NB4 (cell line): Measurements from ENCODE around the gene AIRE.

Experiments used
- DNase-seq: peaks from one replicate; pipeline ENCODE4 v3.0.0; 2010; ENCODE audit warnings: low read depth
- H3K4me3 ChIP-seq: one replicate; pipeline ENCODE4 v1.5.1; 2011; ENCODE audit warnings: mild to moderate bottlenecking, low read depth, low read length, moderate library complexity
- MAX ChIP-seq: IDR thresholded peaks from 2 replicates; pipeline ENCODE4 v1.6.1; 2011; ENCODE audit warnings: low read depth, low read length
- MYC ChIP-seq: IDR thresholded peaks from 2 replicates; pipeline ENCODE4 v1.6.1; 2011; ENCODE audit warnings: low read depth, low read length
- POLR2A ChIP-seq: IDR thresholded peaks from 2 replicates; pipeline ENCODE4 v1.6.1; 2011; ENCODE audit warnings: mild to moderate bottlenecking; ENCODE audit not compliant: insufficient read length; ENCODE audit errors: extremely low read depth
- TF ChIP-seq, protein P1 (sequence below): IDR thresholded peaks from one replicate; pipeline ENCODE4 v1.5.1; 2012; ENCODE audit warnings: low read depth, low read length

AIRE gene

DNA sequence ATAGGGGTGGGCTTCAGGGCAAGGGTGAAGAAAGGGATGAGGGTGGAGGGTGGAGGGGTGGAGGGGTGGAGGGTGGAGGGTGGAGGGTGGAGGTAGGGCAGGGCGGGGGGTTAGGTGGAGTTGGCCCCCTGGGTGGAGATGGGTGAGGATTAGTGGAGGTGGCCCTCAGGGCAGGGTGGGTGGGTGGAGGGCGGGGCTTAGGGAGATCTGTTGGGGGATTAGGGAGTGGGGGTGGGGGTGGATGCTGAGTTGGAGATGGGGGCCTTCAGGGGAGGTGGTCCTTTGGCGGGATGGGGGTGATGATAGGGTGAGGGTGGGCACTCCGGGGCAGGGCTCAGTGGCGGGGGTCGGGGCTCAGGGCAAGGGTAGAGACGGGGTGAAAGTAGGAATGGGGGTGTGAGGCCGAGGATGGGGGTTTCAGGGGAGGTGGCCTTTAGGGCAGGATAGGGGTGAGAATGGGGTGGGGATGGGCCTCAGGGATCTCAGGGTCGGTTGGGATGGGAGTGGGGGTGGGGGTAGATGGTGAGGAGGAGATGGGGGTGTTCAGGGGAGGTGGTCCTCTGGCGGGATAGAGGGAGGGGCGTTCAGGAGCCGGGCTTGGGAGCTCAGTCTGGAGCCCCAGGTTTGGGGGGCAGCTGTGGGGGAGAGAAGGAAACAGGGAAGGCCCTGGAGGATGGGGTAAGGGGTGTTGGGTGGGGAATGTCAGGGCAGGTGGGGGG is 23.2 kb upstream of the AIRE start:
- H3K4me3 ChIP-seq = no peak overlapping the region
- TF ChIP-seq, protein P1, sequence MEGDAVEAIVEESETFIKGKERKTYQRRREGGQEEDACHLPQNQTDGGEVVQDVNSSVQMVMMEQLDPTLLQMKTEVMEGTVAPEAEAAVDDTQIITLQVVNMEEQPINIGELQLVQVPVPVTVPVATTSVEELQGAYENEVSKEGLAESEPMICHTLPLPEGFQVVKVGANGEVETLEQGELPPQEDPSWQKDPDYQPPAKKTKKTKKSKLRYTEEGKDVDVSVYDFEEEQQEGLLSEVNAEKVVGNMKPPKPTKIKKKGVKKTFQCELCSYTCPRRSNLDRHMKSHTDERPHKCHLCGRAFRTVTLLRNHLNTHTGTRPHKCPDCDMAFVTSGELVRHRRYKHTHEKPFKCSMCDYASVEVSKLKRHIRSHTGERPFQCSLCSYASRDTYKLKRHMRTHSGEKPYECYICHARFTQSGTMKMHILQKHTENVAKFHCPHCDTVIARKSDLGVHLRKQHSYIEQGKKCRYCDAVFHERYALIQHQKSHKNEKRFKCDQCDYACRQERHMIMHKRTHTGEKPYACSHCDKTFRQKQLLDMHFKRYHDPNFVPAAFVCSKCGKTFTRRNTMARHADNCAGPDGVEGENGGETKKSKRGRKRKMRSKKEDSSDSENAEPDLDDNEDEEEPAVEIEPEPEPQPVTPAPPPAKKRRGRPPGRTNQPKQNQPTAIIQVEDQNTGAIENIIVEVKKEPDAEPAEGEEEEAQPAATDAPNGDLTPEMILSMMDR = no peak
- TF ChIP-seq MAX = no peak
- no peak for TF ChIP-seq POLR2A
- TF ChIP-seq MYC = no peak
- DNase-seq = no peak

DNA sequence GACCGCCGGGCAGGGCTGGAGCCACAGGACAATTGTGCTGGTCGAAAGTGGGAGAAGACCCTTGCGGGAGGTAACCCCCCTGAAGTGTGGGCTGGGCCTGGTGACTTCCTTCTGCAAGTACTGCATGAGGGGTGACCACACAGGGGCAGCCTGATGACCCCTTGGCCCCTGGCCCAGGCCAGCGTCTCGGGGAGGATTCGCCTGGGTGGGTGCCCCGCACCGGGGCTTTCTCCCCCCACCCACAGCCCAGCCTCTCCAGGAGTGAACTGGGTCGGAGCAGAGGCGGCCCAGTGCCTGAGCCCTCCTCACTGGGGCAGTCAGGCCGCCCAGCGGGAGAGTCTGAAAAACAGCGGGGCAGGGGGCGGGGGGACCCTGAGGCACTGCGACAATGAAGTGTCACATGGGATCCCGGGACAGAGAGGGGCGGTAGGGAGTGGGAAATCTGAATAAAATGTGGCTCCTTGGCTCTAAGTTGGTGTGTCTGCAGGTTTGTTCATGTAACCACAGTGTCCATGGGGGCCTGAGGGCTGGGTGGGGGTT is 22.4 kb upstream of the AIRE start:
- no peak overlapping the region for H3K4me3 ChIP-seq
- TF ChIP-seq, protein P1 = no peak
- TF ChIP-seq MYC (no peak), MAX (no peak), POLR2A (no peak)
- DNase-seq = no peak

DNA sequence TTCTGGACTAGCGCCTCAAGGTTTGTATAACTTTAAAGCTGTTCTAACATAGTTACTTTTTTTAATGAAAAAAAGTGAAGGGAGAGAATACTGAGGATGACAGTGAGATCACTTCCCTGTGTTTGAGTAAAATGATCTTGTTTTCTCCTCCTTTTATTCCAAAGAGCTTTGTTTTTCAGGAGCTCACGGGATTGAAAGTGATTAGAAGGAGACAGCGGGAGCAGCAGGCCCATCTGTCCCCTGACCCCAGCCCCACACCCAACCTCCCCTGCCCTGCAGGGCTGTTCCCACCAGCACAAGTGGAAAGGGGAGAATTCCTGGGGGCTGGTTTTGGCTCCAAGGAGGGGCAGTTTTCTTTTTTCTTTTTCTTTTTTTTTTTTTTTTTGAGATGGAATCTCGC is 21.9 kb upstream of the AIRE start:
- H3K4me3 ChIP-seq = no peak overlapping the region
- TF ChIP-seq MAX (no peak), MYC (no peak), POLR2A (no peak)
- TF ChIP-seq, protein P1 = no peak
- no peak for DNase-seq

DNA sequence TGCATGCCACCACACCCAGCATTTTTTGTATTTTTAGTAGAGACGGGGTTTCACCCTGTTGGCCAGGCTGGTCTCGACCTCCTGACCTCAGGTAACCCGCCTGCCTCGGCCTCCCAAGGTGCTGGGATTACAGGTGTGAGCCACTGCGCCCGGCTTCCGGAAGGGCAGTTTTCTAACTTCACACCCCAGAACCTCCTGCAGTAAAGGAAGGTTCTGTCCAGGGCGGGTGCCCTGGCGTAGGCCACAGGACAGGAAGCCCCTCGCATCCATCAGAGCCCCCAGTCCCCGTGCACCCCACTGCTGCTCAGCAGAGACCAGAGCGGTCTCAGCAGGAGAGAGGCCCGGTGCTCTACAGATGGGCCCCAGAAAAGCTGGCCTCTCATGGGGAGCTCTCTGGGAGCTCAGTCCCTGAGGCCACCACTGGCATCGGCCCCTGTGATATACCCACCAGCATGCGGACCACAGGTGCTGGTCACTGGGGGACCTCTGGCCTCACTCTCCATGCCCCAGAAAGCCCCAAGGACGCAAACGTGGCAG is 19.9 kb upstream of the AIRE start:
- TF ChIP-seq POLR2A (no peak), MAX (no peak), MYC (no peak)
- TF ChIP-seq, protein P1 = no peak
- no peak overlapping the region for H3K4me3 ChIP-seq
- no peak for DNase-seq

GRCh38 chr21:44267655-44268142 is 18.0 kb upstream of the AIRE start:
- no peak for TF ChIP-seq POLR2A
- TF ChIP-seq MAX = no peak
- no peak for TF ChIP-seq MYC
- TF ChIP-seq, protein P1 = no peak
- peak; percentile 55 for DNase-seq

More at GRCh38 chr21:44267655-44268142, 18.0 kb upstream of the AIRE start:
- no peak overlapping the region for H3K4me3 ChIP-seq
